ENCODE measurements around the gene OMA1.

The OMA1 gene

DNA sequence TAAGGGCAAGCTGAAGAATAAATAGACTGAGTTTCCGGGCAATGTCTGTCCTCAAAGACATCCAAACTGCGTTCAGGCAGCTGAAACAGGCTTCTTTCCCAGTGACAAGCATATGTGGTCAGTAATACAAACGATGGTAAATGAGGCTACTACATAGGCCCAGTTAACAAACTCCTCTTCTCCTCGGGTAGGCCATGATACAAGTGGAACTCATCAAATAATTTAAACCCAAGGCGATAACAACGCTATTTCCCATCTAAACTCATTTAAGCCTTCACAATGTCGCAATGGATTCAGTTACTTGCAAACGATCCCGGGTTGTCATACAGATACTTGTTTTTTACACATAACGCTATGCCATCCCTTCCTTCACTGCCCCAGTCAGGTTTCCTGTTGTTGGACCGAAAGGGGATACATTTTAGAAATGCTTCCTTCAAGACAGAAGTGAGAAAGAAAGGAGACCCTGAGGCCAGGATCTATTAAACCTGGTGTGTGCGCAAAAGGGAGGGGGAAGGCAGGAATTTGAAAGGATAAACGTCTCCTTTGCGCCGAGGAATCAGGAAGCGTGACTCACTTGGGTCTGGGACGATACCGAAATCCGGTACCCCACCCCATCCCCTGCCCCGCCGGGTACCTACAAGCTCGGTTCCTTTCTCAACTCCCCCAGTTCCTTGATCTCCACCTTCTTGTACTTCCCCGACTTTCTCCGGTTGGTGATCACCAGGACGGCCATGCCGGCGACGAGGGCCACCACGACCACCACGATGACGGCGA is 29.2 kb upstream of the OMA1 start:
- no peak for ATAC-seq
- no peak for TF ChIP-seq RARB (CRISPR knock-in tag; IDR thresholded peaks at IDR 0.05)
- TF ChIP-seq ZNF70 (CRISPR knock-in tag; IDR thresholded peaks at IDR 0.05) = no peak
- no peak for TF ChIP-seq TOX (CRISPR knock-in tag; IDR thresholded peaks at IDR 0.05; ENCODE audit: borderline replicate concordance)
- no peak for TF ChIP-seq TSHZ2 (CRISPR knock-in tag; IDR thresholded peaks at IDR 0.05)
- TF ChIP-seq SNAI2 (CRISPR knock-in tag; IDR thresholded peaks at IDR 0.05) = no peak
- no peak for TF ChIP-seq ARNTL (CRISPR knock-in tag; IDR thresholded peaks at IDR 0.05; ENCODE audit: borderline replicate concordance, low read depth)
- no peak for TF ChIP-seq ZFP30 (CRISPR knock-in tag; IDR thresholded peaks at IDR 0.05)
- no peak for TF ChIP-seq ESRRG (CRISPR knock-in tag; IDR thresholded peaks at IDR 0.05)
- no peak for TF ChIP-seq BACH2 (CRISPR knock-in tag; IDR thresholded peaks at IDR 0.05; ENCODE audit: borderline replicate concordance)
- no peak for TF ChIP-seq GLIS3 (CRISPR knock-in tag; IDR thresholded peaks at IDR 0.05)
- TF ChIP-seq ZNF8 (CRISPR knock-in tag; IDR thresholded peaks at IDR 0.05) = no peak
- TF ChIP-seq POU6F1 (CRISPR knock-in tag; IDR thresholded peaks at IDR 0.05; ENCODE audit: borderline replicate concordance, low read depth) = no peak
- TF ChIP-seq CSDC2 (CRISPR knock-in tag; IDR thresholded peaks at IDR 0.05) = no peak
- no peak for TF ChIP-seq TCF4 (CRISPR knock-in tag; IDR thresholded peaks at IDR 0.05; ENCODE audit: borderline replicate concordance)
- no peak for TF ChIP-seq PATZ1 (CRISPR knock-in tag; IDR thresholded peaks at IDR 0.05; ENCODE audit: borderline replicate concordance)
- TF ChIP-seq ISL1 (CRISPR knock-in tag; IDR thresholded peaks at IDR 0.05) = no peak
- TF ChIP-seq CSRNP3 (CRISPR knock-in tag; IDR thresholded peaks at IDR 0.05) = no peak

DNA sequence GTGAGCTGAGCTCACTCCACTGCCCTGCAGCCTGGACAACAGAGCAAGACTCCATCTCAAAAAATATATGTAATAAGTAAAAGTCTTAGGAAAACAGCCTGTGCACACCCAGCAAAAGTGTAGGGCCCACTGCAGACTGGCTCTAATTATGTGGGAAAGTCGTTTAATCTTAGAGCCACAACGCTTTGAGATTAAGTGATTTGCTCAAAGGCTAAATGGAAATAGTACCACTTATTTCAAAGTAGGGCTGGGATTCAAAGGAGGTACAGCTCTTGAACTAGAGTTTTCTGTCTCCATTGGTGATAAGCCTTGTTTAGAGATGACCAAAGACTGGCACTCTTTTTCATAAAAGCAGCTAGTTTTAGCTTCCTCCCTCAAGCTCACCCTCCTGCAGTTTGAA is 28.3 kb upstream of the OMA1 start:
- TF ChIP-seq ESRRG (CRISPR knock-in tag; IDR thresholded peaks at IDR 0.05) (no peak), POU6F1 (CRISPR knock-in tag; IDR thresholded peaks at IDR 0.05; ENCODE audit: borderline replicate concordance, low read depth) (no peak), CSRNP3 (CRISPR knock-in tag; IDR thresholded peaks at IDR 0.05) (no peak), SNAI2 (CRISPR knock-in tag; IDR thresholded peaks at IDR 0.05) (no peak), ISL1 (CRISPR knock-in tag; IDR thresholded peaks at IDR 0.05) (no peak), ZFP3 (CRISPR knock-in tag; IDR thresholded peaks at IDR 0.05) (no peak), ZNF565 (CRISPR knock-in tag; conservative IDR thresholded peaks at IDR 0.05; ENCODE audit: low read depth) (no peak)
- no peak for ATAC-seq
